ENCODE results near the gene ING3. TPM values are rescaled to one million over a fixed set of nuclear protein-coding genes. Genes with fewer than 3 reads are reported as not detected.
A peak's percentile ranks its signal among the peaks of the same experiment; 100 is the strongest.

The ING3 gene
- total and polyA plus RNA-seq, 9 of the 15 experiments (the other 6 are each of a cell fraction or from before 2014, with no cell fraction given) = 22.8 to 233 (median 50.4) TPM

GRCh38 chr7:120988591-120989256 lies 38.1 kb downstream of the ING3 start, which contains the start of gene CPED1 (continued):
- TF ChIP-seq ZNF644 (tag; IDR thresholded peaks at IDR 0.05; ENCODE audit: low read depth) (no peak), PTTG1 (tag; IDR thresholded peaks at IDR 0.05; ENCODE audit: low read depth) (no peak), CBFB (CRISPR knock-in tag; IDR thresholded peaks at IDR 0.05) (no peak), ZNF79 (CRISPR knock-in tag; IDR thresholded peaks at IDR 0.05; ENCODE audit: low read depth) (no peak), AFF4 (CRISPR knock-in tag; IDR thresholded peaks at IDR 0.05) (no peak), BRD4 (IDR thresholded peaks at IDR 0.05) (no peak), RREB1 (CRISPR knock-in tag; IDR thresholded peaks at IDR 0.05) (no peak), CBX1 (IDR thresholded peaks at IDR 0.05; ENCODE audit: low read depth) (peak; percentile 77; the same call in 1 of the 2 replicates), NUFIP1 (IDR thresholded peaks at IDR 0.05; ENCODE audit: partially characterized antibody) (no peak), TEAD4 (IDR thresholded peaks at IDR 0.05; ENCODE audit: low read length) (peak; percentile 8; the same call in 1 of the 2 replicates), TEAD4 (CRISPR knock-in tag; IDR thresholded peaks at IDR 0.05; ENCODE audit: borderline replicate concordance) (no peak), MED1 (CRISPR knock-in tag; IDR thresholded peaks at IDR 0.05; ENCODE audit: borderline replicate concordance) (no peak), MBD1 (CRISPR knock-in tag; IDR thresholded peaks at IDR 0.05) (no peak), SNIP1 (IDR thresholded peaks at IDR 0.05; ENCODE audit: low read depth) (no peak), CBX2 (IDR thresholded peaks at IDR 0.05; ENCODE audit: insufficient read depth, low read length, poor library complexity, severe bottlenecking) (no peak), ZNF778 (CRISPR knock-in tag; IDR thresholded peaks at IDR 0.05) (peak; percentile 92; the same call in 1 of the 2 replicates), HDAC1 (IDR thresholded peaks at IDR 0.05) (peak in 1 of 2 experiments; percentile 94; a peak in 2 of 4 replicates)
